PC-9 (cell line): ENCODE data around the gene RBBP4. TPM values are rescaled to one million over a fixed set of nuclear protein-coding genes. Genes with fewer than 3 reads are reported as not detected.
"Not testable (repeated sequence)": the region's sequence is repeated elsewhere in the genome, so short reads cannot be mapped to it uniquely, and the experiment has no call there.

Experiments
- BruUV-seq: library from RNA; stranded (reverse); fragments of 400-500 nt; replicated peaks from 2 replicates; lab custom pipeline; 2021; lab: Mats Ljungman, UMichigan
- CTCF ChIA-PET: fragments of 300-600 bp; sonication (Branson Sonifier 250); formaldehyde crosslinking; loops from one replicate; lab custom pipeline; 2022; ENCODE audit warnings: antibody characterized with exemption; lab: Charles Lee
- POLR2A ChIA-PET: fragments of 300-600 bp; sonication (Branson Sonifier 250); formaldehyde crosslinking; loops from one replicate; lab custom pipeline; 2022; ENCODE audit warnings: antibody characterized with exemption; ENCODE audit not compliant: unreplicated experiment; lab: Charles Lee
- DNase-seq, 2 experiments: peaks; one replicate each; pipeline versions ENCODE4 v3.0.0 to v3.0.0-alpha.2; 2015 to 2022; ENCODE audit warnings: mixed read lengths in 1 of 2
- H2AFZ ChIP-seq: fragments of 200-600 bp; sonication (generic); 2 replicates; pipeline ENCODE4 v1.8.1; 2017; ENCODE audit warnings: antibody characterized with exemption
- H3F3A ChIP-seq: fragments of 200-600 bp; sonication (generic); 2 replicates; pipeline ENCODE4 v1.8.1; 2017; ENCODE audit warnings: antibody characterized with exemption, mild to moderate bottlenecking, low read depth; ENCODE audit not compliant: insufficient read depth
- H3K27ac ChIP-seq: fragments of 200-600 bp; sonication (generic); 2 replicates; pipeline ENCODE4 v1.6.1; 2016; ENCODE audit warnings: mixed run types
- H3K27me3 ChIP-seq: fragments of 200-600 bp; sonication (generic); 2 replicates; pipeline ENCODE4 v1.6.1; 2016; ENCODE audit warnings: low read depth, mixed run types; ENCODE audit not compliant: insufficient read depth
- H3K36me3 ChIP-seq: fragments of 200-600 bp; sonication (generic); 2 replicates; pipeline ENCODE4 v1.6.1; 2016; ENCODE audit warnings: low read depth, mixed run types
- H3K4me1 ChIP-seq: fragments of 200-600 bp; sonication (generic); replicated peaks from 2 replicates; pipeline ENCODE4 v1.6.1; 2016; ENCODE audit warnings: mixed run types; ENCODE audit not compliant: insufficient read depth
- H3K4me2 ChIP-seq: fragments of 200-600 bp; sonication (generic); 2 replicates; pipeline ENCODE4 v1.6.1; 2017; ENCODE audit warnings: mixed run types
- H3K4me3 ChIP-seq: fragments of 200-600 bp; sonication (generic); 2 replicates; pipeline ENCODE4 v1.6.1; 2016; ENCODE audit warnings: mixed run types
- H3K79me2 ChIP-seq: fragments of 200-600 bp; sonication (generic); 2 replicates; pipeline ENCODE4 v1.6.1; 2017; ENCODE audit warnings: low read depth, mixed run types
- H3K9me2 ChIP-seq: fragments of 200-600 bp; sonication (generic); 2 replicates; pipeline ENCODE4 v1.8.1; 2017; ENCODE audit warnings: mild to moderate bottlenecking; ENCODE audit not compliant: insufficient read depth
- H3K9me3 ChIP-seq: fragments of 200-600 bp; sonication (generic); 2 replicates; pipeline ENCODE4 v1.8.1; 2016; ENCODE audit warnings: low read depth; ENCODE audit not compliant: insufficient read depth
- H4K20me1 ChIP-seq: fragments of 200-600 bp; sonication (generic); 2 replicates; pipeline ENCODE4 v1.8.1; 2017; ENCODE audit not compliant: insufficient read depth
- EZH2 ChIP-seq: fragments of 200-600 bp; sonication (generic); IDR thresholded peaks from 2 replicates; pipeline ENCODE4 v1.8.0; 2017; ENCODE audit warnings: antibody characterized with exemption, low read depth
- intact Hi-C: fragments of 100-400 bp; cut with micrococcal nuclease; formaldehyde crosslinking; loops from one replicate; pipeline ENCODE4 v1.10.0; 2022; ENCODE audit not compliant: unreplicated experiment
- total RNA-seq: library from RNA; stranded (reverse); gene quantifications from 2 replicates; pipeline ENCODE4 v1.2.3, GENCODE V29; 2021
- TF ChIP-seq, protein P1 (sequence below): fragments of 200-600 bp; sonication (generic); conservative IDR thresholded peaks from 2 replicates; pipeline ENCODE4 v1.6.1; 2017; ENCODE audit warnings: mixed run types, antibody characterized with exemption, mild to moderate bottlenecking, moderate library complexity

Gene RBBP4
- total RNA-seq, 1 experiment from 2014 or later, result 206 TPM

- Histone ChIP-seq H3K4me2 (no peak overlapping the region), H3K9me2 (no peaks in the 10 kb centered on the region), H4K20me1 (peaks cover 48% of the 10 kb centered on the region), H2AFZ (no peak overlapping the region), H3K4me1 (no peaks in the 10 kb centered on the region), H3K79me2 (peaks cover 21% of the 10 kb centered on the region; the same call in 1 of the 2 replicates), H3K36me3 (peaks cover 53% of the 10 kb centered on the region), H3F3A (peaks cover 40% of the 10 kb centered on the region), H3K4me3 (no peak overlapping the region), H3K27ac (no peak overlapping the region), H3K27me3 (no peaks in the 10 kb centered on the region), H3K9me3 (no peaks in the 10 kb centered on the region)
- POLR2A ChIA-PET, result no interaction called here
- no peak for TF ChIP-seq EZH2
- TF ChIP-seq, protein P1, sequence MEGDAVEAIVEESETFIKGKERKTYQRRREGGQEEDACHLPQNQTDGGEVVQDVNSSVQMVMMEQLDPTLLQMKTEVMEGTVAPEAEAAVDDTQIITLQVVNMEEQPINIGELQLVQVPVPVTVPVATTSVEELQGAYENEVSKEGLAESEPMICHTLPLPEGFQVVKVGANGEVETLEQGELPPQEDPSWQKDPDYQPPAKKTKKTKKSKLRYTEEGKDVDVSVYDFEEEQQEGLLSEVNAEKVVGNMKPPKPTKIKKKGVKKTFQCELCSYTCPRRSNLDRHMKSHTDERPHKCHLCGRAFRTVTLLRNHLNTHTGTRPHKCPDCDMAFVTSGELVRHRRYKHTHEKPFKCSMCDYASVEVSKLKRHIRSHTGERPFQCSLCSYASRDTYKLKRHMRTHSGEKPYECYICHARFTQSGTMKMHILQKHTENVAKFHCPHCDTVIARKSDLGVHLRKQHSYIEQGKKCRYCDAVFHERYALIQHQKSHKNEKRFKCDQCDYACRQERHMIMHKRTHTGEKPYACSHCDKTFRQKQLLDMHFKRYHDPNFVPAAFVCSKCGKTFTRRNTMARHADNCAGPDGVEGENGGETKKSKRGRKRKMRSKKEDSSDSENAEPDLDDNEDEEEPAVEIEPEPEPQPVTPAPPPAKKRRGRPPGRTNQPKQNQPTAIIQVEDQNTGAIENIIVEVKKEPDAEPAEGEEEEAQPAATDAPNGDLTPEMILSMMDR, result no peak
- BruUV-seq, result no TSS peak
- CTCF ChIA-PET, result no interaction called here
- DNase-seq, result no peak
- intact Hi-C loops, result no loop called here
Observed at GRCh38 chr1:32666901-32667566, 16.0 kb downstream of the RBBP4 start.

DNA sequence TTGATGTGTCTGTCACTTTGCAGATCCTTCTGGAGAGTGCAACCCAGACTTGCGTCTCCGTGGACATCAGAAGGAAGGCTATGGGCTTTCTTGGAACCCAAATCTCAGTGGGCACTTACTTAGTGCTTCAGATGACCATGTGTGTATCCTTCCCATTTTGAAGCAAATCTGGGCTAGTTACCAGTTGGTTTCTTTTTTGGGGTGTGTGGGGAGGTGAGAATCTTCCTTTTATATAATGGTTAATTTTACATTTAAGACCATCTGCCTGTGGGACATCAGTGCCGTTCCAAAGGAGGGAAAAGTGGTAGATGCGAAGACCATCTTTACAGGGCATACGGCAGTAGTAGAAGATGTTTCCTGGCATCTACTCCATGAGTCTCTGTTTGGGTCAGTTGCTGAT lies 17.7 kb downstream of the RBBP4 start:
- intact Hi-C loops, H3K27me3 ChIP-seq, POLR2A ChIA-PET, H3K9me2 ChIP-seq, H3K27ac ChIP-seq, H3K9me3 ChIP-seq, H3K4me2 ChIP-seq, H3K4me3 ChIP-seq, CTCF ChIA-PET, H2AFZ ChIP-seq, DNase-seq, BruUV-seq, H3K4me1 ChIP-seq: not testable (repeated sequence)
- Histone ChIP-seq H3K36me3 (peaks cover 62% of the 10 kb centered on the region), H3K79me2 (peaks cover 21% of the 10 kb centered on the region; the same call in 1 of the 2 replicates), H3F3A (peaks cover 35% of the 10 kb centered on the region), H4K20me1 (peaks cover 48% of the 10 kb centered on the region)

- BruUV-seq, result no TSS peak
- Histone ChIP-seq H2AFZ (no peak overlapping the region), H3K27me3 (no peaks in the 10 kb centered on the region), H3K9me3 (no peaks in the 10 kb centered on the region), H3K4me3 (no peak overlapping the region), H3F3A (peaks cover 22% of the 10 kb centered on the region), H4K20me1 (no peaks in the 10 kb centered on the region), H3K79me2 (no peaks in the 10 kb centered on the region), H3K4me1 (no peaks in the 10 kb centered on the region), H3K4me2 (no peak overlapping the region), H3K36me3 (peaks cover 46% of the 10 kb centered on the region), H3K27ac (no peak overlapping the region), H3K9me2 (no peaks in the 10 kb centered on the region)
- ChIA-PET POLR2A (no interaction called here), CTCF (no interaction called here)
- TF ChIP-seq EZH2, result no peak
- TF ChIP-seq, protein P1, result no peak
- DNase-seq, result no peak
- intact Hi-C loops, result loop anchor here (5.0 kb wide), 1 partner anchor 150 kb away; no protein-coding TSS in a partner anchor
Observed at GRCh38 chr1:32676945-32677344, 25.9 kb downstream of the RBBP4 start.

DNA sequence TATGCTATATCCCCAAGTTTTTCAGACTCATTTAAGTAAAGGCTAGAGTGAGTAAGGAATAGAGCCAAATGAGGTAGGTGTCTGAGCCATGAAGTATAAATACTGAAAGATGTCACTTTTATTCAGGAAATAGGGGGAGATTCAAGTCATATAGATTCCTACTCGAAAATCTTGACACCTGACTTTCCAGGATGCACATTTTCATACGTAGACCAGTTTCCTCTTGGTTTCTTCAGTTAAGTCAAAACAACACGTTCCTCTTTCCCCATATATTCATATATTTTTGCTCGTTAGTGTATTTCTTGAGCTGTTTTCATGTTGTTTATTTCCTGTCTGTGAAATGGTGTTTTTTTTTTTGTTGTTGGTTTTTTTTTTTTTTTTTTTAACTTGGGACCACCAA lies 29.0 kb downstream of the RBBP4 start:
- H3K9me3 ChIP-seq, CTCF ChIA-PET, H3K4me3 ChIP-seq, DNase-seq, H4K20me1 ChIP-seq, H3K79me2 ChIP-seq, H3K27me3 ChIP-seq, H3K27ac ChIP-seq, H3K4me1 ChIP-seq, H3K9me2 ChIP-seq, H3K4me2 ChIP-seq, BruUV-seq, H2AFZ ChIP-seq, POLR2A ChIA-PET: not testable (repeated sequence)
- H3F3A ChIP-seq, result peaks cover 45% of the 10 kb centered on the region
- peaks cover 44% of the 10 kb centered on the region for H3K36me3 ChIP-seq
- intact Hi-C loops, result loop anchor here (5.0 kb wide), 1 partner anchor 147 kb away; no protein-coding TSS in a partner anchor
